ENCODE measurements around the gene BPI. TPM values are rescaled to one million over a fixed set of nuclear protein-coding genes. Genes with fewer than 3 reads are reported as not detected.
"Not testable (repeated sequence)": the region's sequence is repeated elsewhere in the genome, so short reads cannot be mapped to it uniquely, and the experiment has no call there.

The BPI gene
- total RNA-seq, 2 experiments from 2014 or later: not detected

GRCh38 chr20:38283236-38283635, 20.7 kb upstream of the BPI start:
- H3K4me3 Mint-ChIP-seq: no peak overlapping the region
- H3K27ac Mint-ChIP-seq: no peak overlapping the region
- H3K9me3 Mint-ChIP-seq: no peaks in the 10 kb centered on the region
- CTCF ChIA-PET: no interaction called here
- H3K27me3 Mint-ChIP-seq: peaks cover 8% of the 10 kb centered on the region
- ATAC-seq (no peak), DNase-seq (no peak)
- intact Hi-C loops (cut with micrococcal nuclease): no loop called here
- no peak for TF ChIP-seq CTCF (IDR thresholded peaks at IDR 0.05)
- no peaks in the 10 kb centered on the region for H3K4me1 Mint-ChIP-seq (ENCODE audit: low read depth)
- no peaks in the 10 kb centered on the region for H3K36me3 Mint-ChIP-seq (ENCODE audit: low read depth)
- POLR2A ChIA-PET: no interaction called here

- DNase-seq; intact Hi-C loops (cut with micrococcal nuclease); H3K4me1 Mint-ChIP-seq (ENCODE audit: low read depth); H3K27me3 Mint-ChIP-seq; H3K36me3 Mint-ChIP-seq (ENCODE audit: low read depth); H3K9me3 Mint-ChIP-seq; CTCF ChIA-PET; ATAC-seq; POLR2A ChIA-PET; H3K27ac Mint-ChIP-seq; H3K4me3 Mint-ChIP-seq: not testable (repeated sequence)
Observed at GRCh38 chr20:38284066-38284650, 19.8 kb upstream of the BPI start.

GRCh38 chr20:38284893-38285444, 19.0 kb upstream of the BPI start:
- no peaks in the 10 kb centered on the region for H3K9me3 Mint-ChIP-seq
- intact Hi-C loops (cut with micrococcal nuclease): no loop called here
- H3K4me3 Mint-ChIP-seq: no peak overlapping the region
- no peak for DNase-seq
- no peak overlapping the region for H3K27ac Mint-ChIP-seq
- H3K27me3 Mint-ChIP-seq: peaks cover 4% of the 10 kb centered on the region
- TF ChIP-seq CTCF (IDR thresholded peaks at IDR 0.05): no peak
- ATAC-seq: no peak
- H3K36me3 Mint-ChIP-seq (ENCODE audit: low read depth): no peaks in the 10 kb centered on the region
- ChIA-PET POLR2A (no interaction called here), CTCF (no interaction called here)
- H3K4me1 Mint-ChIP-seq (ENCODE audit: low read depth): no peaks in the 10 kb centered on the region

- H3K27ac Mint-ChIP-seq: no peak overlapping the region
- no peaks in the 10 kb centered on the region for H3K4me1 Mint-ChIP-seq (ENCODE audit: low read depth)
- no peak overlapping the region for H3K4me3 Mint-ChIP-seq
- CTCF ChIA-PET: interaction anchor here (0.7 to 1.0 kb wide), 2 partner anchors 15 to 21 kb away, joined by 3 read pairs; no protein-coding TSS in a partner anchor
- intact Hi-C loops (cut with micrococcal nuclease): no loop called here
- POLR2A ChIA-PET: no interaction called here
- H3K9me3 Mint-ChIP-seq: no peaks in the 10 kb centered on the region
- DNase-seq (no peak), ATAC-seq (no peak)
- TF ChIP-seq CTCF (IDR thresholded peaks at IDR 0.05): no peak
- H3K27me3 Mint-ChIP-seq: peaks cover 9% of the 10 kb centered on the region
- no peaks in the 10 kb centered on the region for H3K36me3 Mint-ChIP-seq (ENCODE audit: low read depth)
Observed at GRCh38 chr20:38286586-38287531, 17.1 kb upstream of the BPI start.

GRCh38 chr20:38290829-38291814, 12.8 kb upstream of the BPI start:
- intact Hi-C loops (cut with micrococcal nuclease): no loop called here
- CTCF ChIA-PET: interaction anchor here (1.1 kb wide), 1 partner anchor 727 kb away, joined by 3 read pairs; no protein-coding TSS in a partner anchor
- H3K27me3 Mint-ChIP-seq: peaks cover 13% of the 10 kb centered on the region
- H3K36me3 Mint-ChIP-seq (ENCODE audit: low read depth): no peaks in the 10 kb centered on the region
- POLR2A ChIA-PET: interaction anchor here (0.7 kb wide), 1 partner anchor 141 kb away, joined by 4 read pairs; no protein-coding TSS in a partner anchor
- H3K4me3 Mint-ChIP-seq: no peak overlapping the region
- peak; percentile 42 for TF ChIP-seq CTCF (IDR thresholded peaks at IDR 0.05)
- ATAC-seq (no peak), DNase-seq (peak; percentile 23)
- no peaks in the 10 kb centered on the region for H3K9me3 Mint-ChIP-seq
- H3K4me1 Mint-ChIP-seq (ENCODE audit: low read depth): no peaks in the 10 kb centered on the region
- no peak overlapping the region for H3K27ac Mint-ChIP-seq
